HCT116 (cell line): Measurements from ENCODE around the gene ZBBX. TPM values are rescaled to one million over a fixed set of nuclear protein-coding genes. Genes with fewer than 3 reads are reported as not detected.

ENCODE experiments used
- ATAC-seq: fragments of 200-7000 bp; cut with Tn5 transposase; 2 replicates; pipeline ENCODE4 v1.9.1; 2020; ENCODE audit warnings: mild to moderate bottlenecking, moderate library complexity
- BruUV-seq: library from RNA; stranded (reverse); fragments of 400-500 nt; replicated peaks from 2 replicates; lab custom pipeline; 2021; lab: Mats Ljungman, UMichigan
- CTCF ChIA-PET: fragments of 300-600 bp; sonication (Branson Sonifier 250); formaldehyde crosslinking; loops from one replicate; lab custom pipeline; 2021; ENCODE audit warnings: antibody characterized with exemption; lab: Charles Lee
- POLR2A ChIA-PET: fragments of 300-600, 350-600 bp; sonication (Branson Sonifier 250); formaldehyde crosslinking; loops from one replicate; lab custom pipeline; 2021; ENCODE audit warnings: antibody characterized with exemption; lab: Charles Lee
- RAD21 ChIA-PET, 2 experiments: fragments of 300-600 bp; sonication (Branson Sonifier 250); formaldehyde crosslinking; loops; one replicate each; lab custom pipeline; 2023; ENCODE audit warnings: low total read pairs in 2 of 2; ENCODE audit not compliant: uncharacterized antibody in 2 of 2, unreplicated experiment in 2 of 2, low non-redundant PET in 1 of 2; lab: Charles Lee
- DNase-seq: peaks from one replicate; pipeline ENCODE4 v3.0.0-alpha.2; 2010; ENCODE audit warnings: low read depth, low spot score
- H2AFZ ChIP-seq: fragments of 200-600 bp; shearing (Covaris generic), sonication (generic); 2 replicates; pipeline ENCODE4 v1.6.1; 2017; ENCODE audit warnings: low read depth, mixed run types, mixed read lengths, antibody characterized with exemption, low read length; ENCODE audit not compliant: poor library complexity, severe bottlenecking
- H3K27ac ChIP-seq: 2 replicates; pipeline ENCODE4 v1.5.1; 2012; ENCODE audit warnings: low read depth, low read length
- H3K27me3 ChIP-seq: fragments of 200-600 bp; sonication (generic); 2 replicates; pipeline ENCODE4 v1.6.1; 2016; ENCODE audit warnings: mixed run types, low read length, mixed read lengths; ENCODE audit not compliant: insufficient read depth
- H3K36me3 ChIP-seq, 2 experiments: fragments of 200-500 bp in 1 of 2; fragments of 200-600 bp in 1 of 2; sonication (Bioruptor generic) in 1 of 2; sonication (generic) in 1 of 2; 2 replicates each; pipeline versions ENCODE4 v1.5.1 to v1.6.1; 2014 to 2016; ENCODE audit warnings: low read length in 2 of 2, inconsistent platforms in 1 of 2, mixed read lengths in 1 of 2, mixed run types in 1 of 2; ENCODE audit not compliant: insufficient read depth in 2 of 2, control insufficient read depth in 1 of 2
- H3K4me1 ChIP-seq, 2 experiments: fragments of 200-600 bp in 1 of 2; sonication (generic) in 1 of 2; 2 replicates each; pipeline versions ENCODE4 v1.5.1 to v1.6.1; 2012 to 2017; ENCODE audit warnings: low read length in 2 of 2, inconsistent platforms in 1 of 2, mild to moderate bottlenecking in 1 of 2, mixed read lengths in 1 of 2, mixed run types in 1 of 2, moderate library complexity in 1 of 2; ENCODE audit not compliant: insufficient read depth in 2 of 2, control insufficient read depth in 1 of 2
- H3K4me2 ChIP-seq: fragments of 200-600 bp; sonication (generic); 2 replicates; pipeline ENCODE4 v1.6.1; 2017; ENCODE audit warnings: mixed run types, low read length, mixed read lengths
- H3K4me3 ChIP-seq, 2 experiments: fragments of 200-600 bp in 1 of 2; sonication (generic) in 1 of 2; replicated peaks in 1 of 2; 2 replicates each; pipeline ENCODE4 v1.5.1; 2011 to 2016; ENCODE audit warnings: low read length in 2 of 2, control low read depth in 1 of 2, low read depth in 1 of 2, mild to moderate bottlenecking in 1 of 2, mixed read lengths in 1 of 2, mixed run types in 1 of 2
- H3K79me2 ChIP-seq: fragments of 200-600 bp; sonication (generic); 2 replicates; pipeline ENCODE4 v1.6.1; 2017; ENCODE audit warnings: mild to moderate bottlenecking, mixed run types, low read length, moderate library complexity, mixed read lengths; ENCODE audit not compliant: insufficient read depth
- H3K9ac ChIP-seq: fragments of 200-600 bp; sonication (generic); 2 replicates; pipeline ENCODE4 v1.6.1; 2016; ENCODE audit warnings: low read length, mixed read lengths
- H3K9me2 ChIP-seq: fragments of 200-600 bp; sonication (generic), shearing (Covaris generic); 2 replicates; pipeline ENCODE4 v1.6.1; 2017; ENCODE audit warnings: mixed run types, mild to moderate bottlenecking, moderate library complexity; ENCODE audit not compliant: insufficient read depth
- H3K9me3 ChIP-seq, 2 experiments: fragments of 200-500 bp in 1 of 2; fragments of 200-600 bp in 1 of 2; sonication (Bioruptor generic) in 1 of 2; sonication (generic) in 1 of 2; 2 replicates each; pipeline ENCODE4 v1.6.1; 2014 to 2017; ENCODE audit warnings: low read length in 2 of 2, mixed read lengths in 2 of 2, inconsistent platforms in 1 of 2, low read depth in 1 of 2, mild to moderate bottlenecking in 1 of 2, mixed run types in 1 of 2, moderate library complexity in 1 of 2; ENCODE audit not compliant: control insufficient read depth in 1 of 2, insufficient read depth in 1 of 2
- H4K20me1 ChIP-seq: fragments of 200-600 bp; sonication (generic), shearing (Covaris generic); 2 replicates; pipeline ENCODE4 v1.6.1; 2017; ENCODE audit warnings: mixed run types, mild to moderate bottlenecking, moderate library complexity; ENCODE audit not compliant: insufficient read depth
- CBX3 ChIP-seq: IDR thresholded peaks from 2 replicates; pipeline ENCODE4 v1.6.1; 2012; ENCODE audit warnings: low read depth
- CEBPB ChIP-seq: IDR thresholded peaks from 2 replicates; pipeline ENCODE4 v1.6.1; 2012; ENCODE audit warnings: low read depth
- EGR1 ChIP-seq: IDR thresholded peaks from 2 replicates; pipeline ENCODE4 v1.6.1; 2012; ENCODE audit warnings: low read depth
- EZH2 ChIP-seq: fragments of 200-600 bp; sonication (generic); IDR thresholded peaks from 2 replicates; pipeline ENCODE4 v1.6.1; 2017; ENCODE audit warnings: antibody characterized with exemption, mixed run types
- EZH2phosphoT487 ChIP-seq: fragments of 200-600 bp; IDR thresholded peaks from 2 replicates; pipeline ENCODE4 v1.6.1; 2018; ENCODE audit warnings: antibody characterized with exemption, borderline replicate concordance
- FOSL1 ChIP-seq: IDR thresholded peaks from 2 replicates; pipeline ENCODE4 v1.6.1; 2012; ENCODE audit warnings: low read depth
- POLR2A ChIP-seq: IDR thresholded peaks from 2 replicates; pipeline ENCODE4 v1.7.0; 2011; ENCODE audit warnings: borderline replicate concordance; ENCODE audit not compliant: insufficient read depth, insufficient read length; ENCODE audit errors: extremely low read depth
- RAD21 ChIP-seq: IDR thresholded peaks from 2 replicates; pipeline ENCODE4 v1.6.1; 2012; ENCODE audit warnings: low read depth, mild to moderate bottlenecking
- SP1 ChIP-seq: IDR thresholded peaks from 2 replicates; pipeline ENCODE4 v1.6.1; 2012; ENCODE audit warnings: low read depth
- SRF ChIP-seq: IDR thresholded peaks from 2 replicates; pipeline ENCODE4 v1.6.1; 2012; ENCODE audit warnings: low read depth
- ZFX ChIP-seq: fragments of 450-650 bp; IDR thresholded peaks from 2 replicates; pipeline ENCODE4 v1.6.1; 2017
- intact Hi-C: fragments of 100-400 bp; cut with micrococcal nuclease; formaldehyde crosslinking; loops from 2 replicates; pipeline ENCODE4 v1.10.0; 2022
- total RNA-seq: library from RNA; stranded (reverse); gene quantifications from one replicate; pipeline ENCODE4 v1.2.1, GENCODE V29; 2021; ENCODE audit not compliant: unreplicated experiment
- TF ChIP-seq, protein P1 (sequence below): IDR thresholded peaks from 2 replicates; pipeline ENCODE4 v1.6.1; 2012
- TF ChIP-seq, protein P2 (sequence below): IDR thresholded peaks from 2 replicates; pipeline ENCODE4 v1.6.1; 2011; ENCODE audit warnings: mild to moderate bottlenecking, low read length, moderate library complexity; ENCODE audit not compliant: insufficient replicate concordance; ENCODE audit errors: extremely low read depth

ZBBX gene
- total RNA-seq, 1 experiment from 2014 or later: 0.81 TPM

DNA sequence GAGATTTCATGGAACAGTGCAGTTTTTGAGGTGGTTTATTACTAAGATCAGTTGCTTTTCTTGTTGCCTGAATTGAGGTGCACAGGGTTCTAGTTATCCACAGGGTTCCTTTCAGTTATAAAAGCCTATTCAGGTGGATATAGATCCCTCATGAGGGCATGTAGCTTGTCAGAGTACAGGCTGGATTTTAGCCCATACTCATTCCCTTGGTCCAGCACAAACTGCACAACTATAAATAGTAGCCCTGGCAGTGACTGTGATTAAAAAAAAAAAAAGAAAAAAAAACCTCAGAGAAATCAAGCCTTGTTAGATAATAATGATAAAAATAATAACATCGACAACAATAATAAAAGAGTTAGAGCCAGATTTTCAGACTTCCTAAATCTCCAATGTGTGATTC, 154.3 kb downstream of the ZBBX start:
- Histone ChIP-seq H3K27me3 (no peaks in the 10 kb centered on the region), H3K79me2 (no peaks in the 10 kb centered on the region), H3K9me2 (no peaks in the 10 kb centered on the region; the same call in 1 of the 2 replicates), H3K4me3 (no peak overlapping the region), H3K36me3 (no peaks in the 10 kb centered on the region)
- no peak for ATAC-seq
- CTCF ChIA-PET: no interaction called here
- no peak for DNase-seq
- TF ChIP-seq SP1 (no peak), SRF (no peak), CEBPB (no peak)
- TF ChIP-seq, all 23 proteins: peak for 0
- no TSS peak for BruUV-seq
- no peaks in the 10 kb centered on the region for H3K9me3 ChIP-seq
- 0 out of 4 replicates have a peak, but pooled peaks cover 0 to 4% of the 10 kb centered on the region in 2 experiments for H3K4me1 ChIP-seq
- ChIA-PET POLR2A (no interaction called here), RAD21 (no interaction called here)
- H3K9ac ChIP-seq: no peak overlapping the region
- H3K4me2 ChIP-seq: no peak overlapping the region
- intact Hi-C loops: no loop called here
- H3K27ac ChIP-seq: no peak overlapping the region
- H4K20me1 ChIP-seq: no peaks in the 10 kb centered on the region
- H2AFZ ChIP-seq: no peak overlapping the region

DNA sequence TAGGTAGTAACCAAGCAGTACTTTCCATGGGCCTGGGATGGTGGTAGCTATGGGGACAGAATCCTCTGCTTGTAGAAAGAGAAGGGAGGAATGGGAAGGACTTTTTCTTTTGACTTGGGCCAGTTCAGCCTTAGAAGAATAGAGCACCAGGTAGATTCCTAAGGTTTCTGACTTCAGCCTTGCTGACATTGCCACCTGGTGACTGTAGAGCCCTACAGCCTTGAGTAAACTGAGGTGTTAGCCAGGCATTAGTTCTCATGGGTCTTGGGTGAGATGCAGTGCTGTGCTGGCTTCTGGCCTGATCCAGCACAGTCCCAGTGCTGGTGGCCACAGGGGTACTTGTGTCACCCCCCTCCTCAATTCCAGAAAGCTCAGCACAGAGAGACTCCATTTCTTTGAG, 171.1 kb downstream of the ZBBX start:
- ATAC-seq (no peak), DNase-seq (no peak)
- Histone ChIP-seq H3K4me3 (no peak overlapping the region), H3K9ac (no peak overlapping the region), H3K79me2 (no peaks in the 10 kb centered on the region), H3K36me3 (no peaks in the 10 kb centered on the region), H3K4me2 (no peak overlapping the region), H3K9me2 (no peaks in the 10 kb centered on the region), H3K27ac (no peak overlapping the region), H3K9me3 (no peaks in the 10 kb centered on the region), H2AFZ (no peak overlapping the region), H4K20me1 (no peaks in the 10 kb centered on the region), H3K4me1 (no peaks in the 10 kb centered on the region), H3K27me3 (no peaks in the 10 kb centered on the region)
- POLR2A ChIA-PET: no interaction called here
- TF ChIP-seq, protein P1, sequence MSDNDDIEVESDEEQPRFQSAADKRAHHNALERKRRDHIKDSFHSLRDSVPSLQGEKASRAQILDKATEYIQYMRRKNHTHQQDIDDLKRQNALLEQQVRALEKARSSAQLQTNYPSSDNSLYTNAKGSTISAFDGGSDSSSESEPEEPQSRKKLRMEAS: no peak
- TF ChIP-seq EGR1 (no peak), EZH2phosphoT487 (no peak), POLR2A (no peak), FOSL1 (no peak), EZH2 (no peak), RAD21 (no peak), ZFX (no peak), CBX3 (no peak)
- TF ChIP-seq, protein P2, sequence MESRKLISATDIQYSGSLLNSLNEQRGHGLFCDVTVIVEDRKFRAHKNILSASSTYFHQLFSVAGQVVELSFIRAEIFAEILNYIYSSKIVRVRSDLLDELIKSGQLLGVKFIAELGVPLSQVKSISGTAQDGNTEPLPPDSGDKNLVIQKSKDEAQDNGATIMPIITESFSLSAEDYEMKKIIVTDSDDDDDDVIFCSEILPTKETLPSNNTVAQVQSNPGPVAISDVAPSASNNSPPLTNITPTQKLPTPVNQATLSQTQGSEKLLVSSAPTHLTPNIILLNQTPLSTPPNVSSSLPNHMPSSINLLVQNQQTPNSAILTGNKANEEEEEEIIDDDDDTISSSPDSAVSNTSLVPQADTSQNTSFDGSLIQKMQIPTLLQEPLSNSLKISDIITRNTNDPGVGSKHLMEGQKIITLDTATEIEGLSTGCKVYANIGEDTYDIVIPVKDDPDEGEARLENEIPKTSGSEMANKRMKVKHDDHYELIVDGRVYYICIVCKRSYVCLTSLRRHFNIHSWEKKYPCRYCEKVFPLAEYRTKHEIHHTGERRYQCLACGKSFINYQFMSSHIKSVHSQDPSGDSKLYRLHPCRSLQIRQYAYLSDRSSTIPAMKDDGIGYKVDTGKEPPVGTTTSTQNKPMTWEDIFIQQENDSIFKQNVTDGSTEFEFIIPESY: no peak
- CTCF ChIA-PET: no interaction called here
- intact Hi-C loops: no loop called here
- BruUV-seq: no TSS peak
- RAD21 ChIA-PET: no interaction called here
